T follicular helper cell (primary cell): Measurements from ENCODE around the gene PET100.

Experiments
- DNase-seq: peaks from one replicate; pipeline ENCODE4 v3.0.0-alpha.2; 2020; ENCODE audit warnings: low read depth

PET100 gene

GRCh38 chr19:7650148-7650547, 20.6 kb downstream of the PET100 start:
- no peak for DNase-seq

GRCh38 chr19:7652061-7652641, 22.6 kb downstream of the PET100 start:
- peak; percentile 80 for DNase-seq

- no peak for DNase-seq
Observed at GRCh38 chr19:7654401-7654800, 24.8 kb downstream of the PET100 start.

- no peak for DNase-seq
Observed at GRCh38 chr19:7655581-7655980, 26.0 kb downstream of the PET100 start.

- DNase-seq: no peak
Observed at GRCh38 chr19:7657131-7657751, 27.6 kb downstream of the PET100 start.

GRCh38 chr19:7658219-7658686, 28.7 kb downstream of the PET100 start:
- DNase-seq: peak; percentile 30

- no peak for DNase-seq
Observed at GRCh38 chr19:7661744-7662538, 32.3 kb downstream of the PET100 start.

- DNase-seq: no peak
Observed at GRCh38 chr19:7662657-7663056, 33.1 kb downstream of the PET100 start.

GRCh38 chr19:7663706-7664105, 34.1 kb downstream of the PET100 start:
- DNase-seq: no peak

GRCh38 chr19:7665076-7665475, 35.5 kb downstream of the PET100 start:
- DNase-seq: no peak

GRCh38 chr19:7668842-7669241, 39.2 kb downstream of the PET100 start, which contains the start of gene RETN:
Gene RETN, plus strand, starts transcription at chr19:7669049. Its CDS starts 278 bp downstream, at chr19:7669327.
- DNase-seq: no peak

- no peak for DNase-seq
Observed at GRCh38 chr19:7669641-7670040, 40.0 kb downstream of the PET100 start.

GRCh38 chr19:7670150-7670783, 40.7 kb downstream of the PET100 start:
- DNase-seq: no peak

GRCh38 chr19:7670790-7671189, 41.2 kb downstream of the PET100 start:
- no peak for DNase-seq

GRCh38 chr19:7672522-7672921, 42.9 kb downstream of the PET100 start:
- DNase-seq: no peak

GRCh38 chr19:7674010-7675005, 44.7 kb downstream of the PET100 start:
- no peak for DNase-seq

GRCh38 chr19:7676376-7676775, 46.8 kb downstream of the PET100 start:
- DNase-seq: no peak

- no peak for DNase-seq
Observed at GRCh38 chr19:7676854-7677253, 47.3 kb downstream of the PET100 start, which contains the start of gene MCEMP1. Gene MCEMP1, plus strand, starts transcription at chr19:7677090. Its CDS starts 31 bp downstream, at chr19:7677121.

- DNase-seq: no peak
Observed at GRCh38 chr19:7677669-7678311, 48.2 kb downstream of the PET100 start.

- DNase-seq: peak; percentile 73
Observed at GRCh38 chr19:7678971-7679751, 49.6 kb downstream of the PET100 start.
